Measurements from ENCODE around the gene SCRN2. TPM values are rescaled to one million over a fixed set of nuclear protein-coding genes. Genes with fewer than 3 reads are reported as not detected.

Gene SCRN2
- total and polyA plus RNA-seq, 2 donors (not counting 3 experiments of a cell fraction or from before 2014, with no cell fraction given) = 31.7 to 48.9 TPM

- FAIRE-seq = no peak
- TF ChIP-seq POLR2AphosphoS5 (IDR thresholded peaks at IDR 0.05; ENCODE audit: insufficient read depth, low read depth, low read length) = no peak
- no peak for TF ChIP-seq EZH2 (IDR thresholded peaks at IDR 0.05; ENCODE audit: borderline replicate concordance, low read depth, low read length, severe bottlenecking)
- TF ChIP-seq MYC (IDR thresholded peaks at IDR 0.05; ENCODE audit: low read depth, low read length) = no peak
- TF ChIP-seq CTCF (IDR thresholded peaks at IDR 0.05; ENCODE audit: extremely low read depth in 1 of 2, insufficient read depth in 1 of 2, low read depth in 1 of 2, low read length in 2 of 2) = no peak
- TF ChIP-seq MAX (IDR thresholded peaks at IDR 0.05; ENCODE audit: insufficient read depth, insufficient read length) = no peak
- TF ChIP-seq FOS (IDR thresholded peaks at IDR 0.05; ENCODE audit: borderline replicate concordance, insufficient read depth, low read length) = no peak
- TF ChIP-seq POLR2A (IDR thresholded peaks at IDR 0.05; ENCODE audit: low read depth, low read length) = no peak
- no peak for TF ChIP-seq GATA2 (IDR thresholded peaks at IDR 0.05; ENCODE audit: insufficient read depth, insufficient read length, low read depth, low read length)
- TF ChIP-seq JUN (IDR thresholded peaks at IDR 0.05; ENCODE audit: borderline replicate concordance, insufficient read depth, insufficient read length, low read depth) = no peak
- no peak overlapping the region for H3K27ac ChIP-seq (ENCODE audit: insufficient read depth, low read depth, low read length)
- intact Hi-C loops (cut with micrococcal nuclease) = no loop called here
- H3K4me2 ChIP-seq (ENCODE audit: insufficient read depth, low read length) = no peak overlapping the region
- H3K9me3 ChIP-seq (replicated peaks; ENCODE audit: control insufficient read depth, insufficient read depth, low read length) = no peaks in the 10 kb centered on the region
- POLR2A ChIA-PET = no interaction called here
- no TSS peak for BruUV-seq (replicated peaks)
- H3K4me1 ChIP-seq (ENCODE audit: control insufficient read depth, extremely low read depth, insufficient read depth, low read length) = no peaks in the 10 kb centered on the region
- DNase-seq (ENCODE audit: low read depth, low spot score) = no peak
- dilution Hi-C loops (cut with MboI; ENCODE audit: extremely low pct_ligation_motif_present, low sequenced_read_pairs) = no loop called here
- no peak overlapping the region for H2AFZ ChIP-seq (ENCODE audit: low read depth, low read length)
- H3K4me3 ChIP-seq (replicated peaks in 1 of 3; ENCODE audit: insufficient read depth in 1 of 3, low read depth in 1 of 3, low read length in 3 of 3) = no peak overlapping the region
- CTCF ChIA-PET = interaction anchor here (0.8 to 1.9 kb wide), 4 partner anchors 12 to 76 kb away, joined by 3 to 9 read pairs (median 4); no protein-coding TSS in a partner anchor
- H3K79me2 ChIP-seq (ENCODE audit: control insufficient read depth, insufficient read depth, low read length) = no peaks in the 10 kb centered on the region
- no peaks in the 10 kb centered on the region for H4K20me1 ChIP-seq (replicated peaks; ENCODE audit: control insufficient read depth, extremely low read depth, insufficient read depth, low read length)
- no peaks in the 10 kb centered on the region for H3K36me3 ChIP-seq (ENCODE audit: control insufficient read depth in 2 of 2, extremely low read depth in 1 of 2, insufficient read depth in 2 of 2, low read length in 2 of 2)
- no peak overlapping the region for H3K9ac ChIP-seq (replicated peaks; ENCODE audit: extremely low read depth, insufficient read depth, low read length)
- H3K9me1 ChIP-seq (replicated peaks; ENCODE audit: control insufficient read depth, extremely low read depth, insufficient read depth, low read length) = no peaks in the 10 kb centered on the region
- H3K27me3 ChIP-seq (ENCODE audit: control insufficient read depth in 2 of 2, insufficient read depth in 2 of 2, low read length in 2 of 2) = peaks cover 47 to 60% of the 10 kb centered on the region in 2 experiments
Observed at GRCh38 chr17:47871048-47871447, 30.0 kb upstream of the SCRN2 start.

Measured in endothelial cell of umbilical vein (primary cell).